Left ventricle myocardium superior (tissue), 1 donor: ENCODE measurements around the gene NPW. TPM values are rescaled to one million over a fixed set of nuclear protein-coding genes. Genes with fewer than 3 reads are reported as not detected.

Experiments used
- ATAC-seq: fragments of 200-7000 bp; cut with Tn5 transposase; one replicate; pipeline ENCODE4 v1.9.1; 2020; ENCODE audit warnings: mild to moderate bottlenecking, moderate library complexity
- DNase-seq: peaks from one replicate; pipeline ENCODE4 v3.0.0-alpha.2; 2020
- intact Hi-C: fragments of 100-400 bp; cut with micrococcal nuclease; formaldehyde crosslinking; loops from one replicate; pipeline ENCODE4 v1.11.0; 2022
- total RNA-seq: library from RNA; stranded (reverse); fragmentation: NEBNext Ultra II Directional; extraction: Animal tissue kit (Norgen Biotek cat#: 25700); gene quantifications from one replicate; pipeline ENCODE4 v1.2.1, GENCODE V29; 2021
- donor health status: DM: no; HTN: yes; CAD: no; lungs with severe emphysema.

The NPW gene
- total RNA-seq, 1 donor from 2014 or later: not detected

GRCh38 chr16:2042986-2043666, 23.5 kb downstream of the NPW start:
- intact Hi-C loops: no loop called here
- ATAC-seq (no peak), DNase-seq (no peak)

GRCh38 chr16:2043667-2044451, 24.3 kb downstream of the NPW start:
- intact Hi-C loops: no loop called here
- peak; percentile 76 for DNase-seq
- peak; percentile 0 for ATAC-seq

- intact Hi-C loops: no loop called here
- ATAC-seq (no peak), DNase-seq (peak; percentile 49)
Observed at GRCh38 chr16:2044541-2044940, 25.0 kb downstream of the NPW start.

- intact Hi-C loops: no loop called here
- DNase-seq (no peak), ATAC-seq (no peak)
Observed at GRCh38 chr16:2045965-2046892, 26.6 kb downstream of the NPW start.

- ATAC-seq: no peak
- intact Hi-C loops: no loop called here
Observed at GRCh38 chr16:2046893-2047329, 27.3 kb downstream of the NPW start.

GRCh38 chr16:2047330-2048115, 27.9 kb downstream of the NPW start, which contains the start of the genes NTHL1 and TSC2:
NTHL1 (minus strand) TSS chr16:2047834; CDS start chr16:2047823, 11 bp downstream.
TSC2 (plus strand) TSS chr16:2047985; CDS start chr16:2048616, 631 bp downstream.
- ATAC-seq: peak; percentile 94
- intact Hi-C loops: no loop called here
- DNase-seq: peak; percentile 98

More at GRCh38 chr16:2046893-2047329, 27.3 kb downstream of the NPW start:
- DNase-seq: no peak

GRCh38 chr16:2048116-2048543, 28.5 kb downstream of the NPW start:
- DNase-seq (no peak), ATAC-seq (no peak)
- intact Hi-C loops: no loop called here

- ATAC-seq (no peak), DNase-seq (no peak)
- intact Hi-C loops: no loop called here
Observed at GRCh38 chr16:2053211-2053610, 33.6 kb downstream of the NPW start.

- ATAC-seq (no peak), DNase-seq (no peak)
- intact Hi-C loops: no loop called here
Observed at GRCh38 chr16:2053897-2054296, 34.3 kb downstream of the NPW start.

- ATAC-seq (no peak), DNase-seq (no peak)
- intact Hi-C loops: no loop called here
Observed at GRCh38 chr16:2054543-2055245, 35.1 kb downstream of the NPW start.

- no peak for DNase-seq
- ATAC-seq: peak; percentile 49
- intact Hi-C loops: no loop called here
Observed at GRCh38 chr16:2056077-2056476, 36.5 kb downstream of the NPW start.

- ATAC-seq (peak; percentile 26), DNase-seq (no peak)
- intact Hi-C loops: no loop called here
Observed at GRCh38 chr16:2056681-2057407, 37.3 kb downstream of the NPW start.

- ATAC-seq (no peak), DNase-seq (no peak)
- intact Hi-C loops: no loop called here
Observed at GRCh38 chr16:2057438-2057837, 37.9 kb downstream of the NPW start.

- DNase-seq (no peak), ATAC-seq (no peak)
- intact Hi-C loops: no loop called here
Observed at GRCh38 chr16:2058420-2058819, 38.8 kb downstream of the NPW start.

- DNase-seq: no peak
- intact Hi-C loops: no loop called here
- no peak for ATAC-seq
Observed at GRCh38 chr16:2058872-2059271, 39.3 kb downstream of the NPW start.

- DNase-seq: no peak
- no peak for ATAC-seq
- intact Hi-C loops: no loop called here
Observed at GRCh38 chr16:2060346-2060745, 40.8 kb downstream of the NPW start.

GRCh38 chr16:2061023-2061422, 41.4 kb downstream of the NPW start:
- ATAC-seq (no peak), DNase-seq (no peak)
- intact Hi-C loops: no loop called here
